Fibroblast of the aortic adventitia (primary cell): Measurements from ENCODE around the gene DNAJB2. TPM values are rescaled to one million over a fixed set of nuclear protein-coding genes. Genes with fewer than 3 reads are reported as not detected.

Experiments
- DNase-seq: peaks from one replicate; pipeline ENCODE4 v3.0.0-alpha.2; 2010; ENCODE audit warnings: low read depth
- H3K4me3 ChIP-seq: 2 replicates; pipeline ENCODE4 v1.5.1; 2011; ENCODE audit warnings: low read depth, mild to moderate bottlenecking, control low read depth, low read length, moderate library complexity
- small RNA-seq: library from RNA; depleted of rRNA; stranded (forward); fragments of <200 nt; gene quantifications from one replicate; pipeline ENCODE3, GENCODE V24; 2012
- total RNA-seq: library from RNA; depleted of rRNA; stranded (reverse); fragments of >200 nt; gene quantifications from 2 replicates; pipeline ENCODE4 v1.2.3, GENCODE V29; 2012; ENCODE audit warnings: low replicate concordance
- TF ChIP-seq, protein P1 (sequence below): IDR thresholded peaks from 2 replicates; pipeline ENCODE4 v1.5.1; 2011; ENCODE audit warnings: mild to moderate bottlenecking, low read length, control low read depth, inconsistent platforms; ENCODE audit not compliant: insufficient read depth

Gene DNAJB2
- total RNA-seq, 1 donor: 28.0 TPM

DNA sequence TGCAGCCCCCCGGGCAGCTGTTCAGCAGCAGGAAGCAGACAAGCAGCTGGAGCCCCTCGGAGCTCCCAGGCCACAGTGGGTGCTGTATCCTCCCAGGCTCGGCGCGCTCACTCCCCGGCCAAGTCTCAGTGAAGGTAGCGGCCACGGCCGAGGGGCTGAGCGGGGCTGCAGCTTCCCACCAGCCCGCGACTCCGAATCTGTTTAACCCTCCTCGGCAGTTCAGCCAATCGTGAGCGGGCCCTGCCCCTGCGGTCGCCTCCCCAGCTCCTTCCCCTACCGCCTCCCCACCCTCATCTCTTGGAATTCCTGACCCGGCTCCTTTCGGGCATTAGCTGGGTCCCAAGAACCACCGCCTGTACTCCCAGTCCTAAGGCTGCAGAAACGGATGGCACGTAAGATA is 53.4 kb downstream of the DNAJB2 start, which contains the start of gene RESP18:
Gene RESP18, minus strand, starts transcription at position 203 of the 400 bp plus-strand sequence.
- TF ChIP-seq, protein P1, sequence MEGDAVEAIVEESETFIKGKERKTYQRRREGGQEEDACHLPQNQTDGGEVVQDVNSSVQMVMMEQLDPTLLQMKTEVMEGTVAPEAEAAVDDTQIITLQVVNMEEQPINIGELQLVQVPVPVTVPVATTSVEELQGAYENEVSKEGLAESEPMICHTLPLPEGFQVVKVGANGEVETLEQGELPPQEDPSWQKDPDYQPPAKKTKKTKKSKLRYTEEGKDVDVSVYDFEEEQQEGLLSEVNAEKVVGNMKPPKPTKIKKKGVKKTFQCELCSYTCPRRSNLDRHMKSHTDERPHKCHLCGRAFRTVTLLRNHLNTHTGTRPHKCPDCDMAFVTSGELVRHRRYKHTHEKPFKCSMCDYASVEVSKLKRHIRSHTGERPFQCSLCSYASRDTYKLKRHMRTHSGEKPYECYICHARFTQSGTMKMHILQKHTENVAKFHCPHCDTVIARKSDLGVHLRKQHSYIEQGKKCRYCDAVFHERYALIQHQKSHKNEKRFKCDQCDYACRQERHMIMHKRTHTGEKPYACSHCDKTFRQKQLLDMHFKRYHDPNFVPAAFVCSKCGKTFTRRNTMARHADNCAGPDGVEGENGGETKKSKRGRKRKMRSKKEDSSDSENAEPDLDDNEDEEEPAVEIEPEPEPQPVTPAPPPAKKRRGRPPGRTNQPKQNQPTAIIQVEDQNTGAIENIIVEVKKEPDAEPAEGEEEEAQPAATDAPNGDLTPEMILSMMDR: no peak
- H3K4me3 ChIP-seq: no peak within 1 kb of the TSS
- no peak for DNase-seq

DNA sequence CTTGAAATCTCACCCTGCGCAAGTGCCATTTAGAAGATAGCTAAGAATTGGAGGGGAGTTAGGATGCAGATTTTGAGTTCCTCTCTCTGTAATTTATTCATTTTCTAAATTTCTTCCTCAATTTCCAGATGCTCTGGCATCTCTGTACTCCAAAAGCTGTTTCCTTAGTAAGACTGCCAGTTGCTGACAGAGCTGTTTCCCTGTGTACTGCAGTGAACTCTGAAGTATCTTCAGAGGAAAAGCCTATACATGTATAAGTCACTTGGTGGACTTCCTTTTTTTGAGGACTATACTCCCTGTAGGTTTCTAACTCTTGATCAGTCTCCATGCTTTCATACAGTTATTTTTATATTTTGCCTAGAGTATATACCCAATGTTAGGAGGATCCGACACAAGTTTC is 54.9 kb downstream of the DNAJB2 start:
- no peak overlapping the region for H3K4me3 ChIP-seq
- DNase-seq: no peak
- TF ChIP-seq, protein P1: no peak

DNA sequence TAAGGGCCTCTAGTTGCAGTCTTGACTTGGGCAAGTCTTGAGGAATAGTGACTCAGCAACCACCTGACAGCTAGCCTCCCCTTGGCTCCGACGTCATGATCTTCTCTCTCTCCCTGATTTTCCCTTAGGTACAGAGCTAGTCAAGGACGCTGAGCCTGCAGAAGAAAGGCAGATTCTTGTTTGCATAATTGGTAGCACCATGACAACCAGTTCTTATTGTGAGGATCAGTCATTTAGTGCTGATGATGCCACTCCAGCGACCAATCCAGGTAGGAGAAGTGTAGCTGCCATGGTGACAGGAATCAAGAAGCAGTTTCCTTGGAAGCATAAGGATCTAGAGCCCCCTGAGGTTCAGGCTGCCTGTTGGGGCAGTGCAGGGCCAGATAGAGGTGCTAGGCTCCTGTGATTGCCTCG is 56.2 kb downstream of the DNAJB2 start:
- TF ChIP-seq, protein P1: no peak
- DNase-seq: no peak
- H3K4me3 ChIP-seq: no peak overlapping the region

Small RNA genes within 50 kb of the gene (small RNA-seq; reads per million reads assigned to genes)
- not detected for gene MIR153-1

Other genes starting within 250 kb of the DNAJB2 start
- gene CFAP65, start 237.8 kb upstream of the DNAJB2 start, total RNA-seq: not detected in 2 replicates
- gene IHH, start 218.4 kb upstream of the DNAJB2 start, total RNA-seq: 0.09 TPM in 1 of 2 replicates, not detected in the other
- 18.3 and 23.8 TPM in 2 replicates for gene NHEJ1, start 118.6 kb upstream of the DNAJB2 start, total RNA-seq
- gene SLC23A3, start 109.3 kb upstream of the DNAJB2 start, total RNA-seq: 1.6 and 3.1 TPM in 2 replicates
- 25.7 and 41.9 TPM in 2 replicates for gene CNPPD1, start 102.4 kb upstream of the DNAJB2 start, total RNA-seq
- gene RETREG2, start 101.1 kb upstream of the DNAJB2 start, total RNA-seq: 68.1 and 76.0 TPM in 2 replicates
- gene ZFAND2B, start 72.6 kb upstream of the DNAJB2 start, total RNA-seq: 27.2 and 39.2 TPM in 2 replicates
- 10.1 and 27.3 TPM in 2 replicates for gene ABCB6, start 60.4 kb upstream of the DNAJB2 start, total RNA-seq
- gene ATG9A, start 49.7 kb upstream of the DNAJB2 start, total RNA-seq: 45.1 and 56.9 TPM in 2 replicates
- gene ANKZF1, start 49.6 kb upstream of the DNAJB2 start, total RNA-seq: 23.7 and 64.5 TPM in 2 replicates
- 10.5 and 15.9 TPM in 2 replicates for gene GLB1L, start 33.9 kb upstream of the DNAJB2 start, total RNA-seq
- 16.7 and 40.2 TPM in 2 replicates for gene STK16, start 33.9 kb upstream of the DNAJB2 start, total RNA-seq
- not detected in 2 replicates for gene TUBA4B, start 26.1 kb upstream of the DNAJB2 start, total RNA-seq
- 9.7 and 25.6 TPM in 2 replicates for gene TUBA4A, start 25.4 kb upstream of the DNAJB2 start, total RNA-seq
- gene PTPRN, start 30.0 kb downstream of the DNAJB2 start, total RNA-seq: 0.36 and 1.8 TPM in 2 replicates
- gene RESP18, start 53.4 kb downstream of the DNAJB2 start, total RNA-seq: not detected in 2 replicates
- gene DNPEP, start 108.5 kb downstream of the DNAJB2 start, total RNA-seq: 33.2 and 55.0 TPM in 2 replicates
- 3.3 and 4.7 TPM in 2 replicates for gene DES, start 139.0 kb downstream of the DNAJB2 start, total RNA-seq
- 22.7 and 36.1 TPM in 2 replicates for gene SPEG, start 155.5 kb downstream of the DNAJB2 start, total RNA-seq
- gene GMPPA, start 219.5 kb downstream of the DNAJB2 start, total RNA-seq: 16.6 and 66.3 TPM in 2 replicates
- not detected in 2 replicates for gene ASIC4, start 235.1 kb downstream of the DNAJB2 start, total RNA-seq